Loucy (cell line): ENCODE results near the gene SCYL1.
A peak's percentile ranks its signal among the peaks of the same experiment; 100 is the strongest.

Experiments
- H2AFZ ChIP-seq: fragments of 200-600 bp; sonication (generic); 2 replicates; pipeline ENCODE4 v1.6.0; 2016; ENCODE audit warnings: antibody characterized with exemption, mild to moderate bottlenecking, low read length, moderate library complexity
- H3F3A ChIP-seq: fragments of 200-600 bp; 2 replicates; pipeline ENCODE4 v1.6.0; 2016; ENCODE audit warnings: antibody characterized with exemption, low read depth, mild to moderate bottlenecking
- H3K27me3 ChIP-seq: fragments of 200-600 bp; sonication (generic); 2 replicates; pipeline ENCODE4 v1.6.1; 2014; ENCODE audit warnings: low read length, mild to moderate bottlenecking; ENCODE audit not compliant: insufficient read depth, poor library complexity, severe bottlenecking
- H3K36me3 ChIP-seq: fragments of 200-600 bp; sonication (generic); 2 replicates; pipeline ENCODE4 v1.6.1; 2016; ENCODE audit warnings: low read length; ENCODE audit not compliant: insufficient read depth
- H3K4me1 ChIP-seq: fragments of 200-600 bp; sonication (generic); 2 replicates; pipeline ENCODE4 v1.5.1; 2014; ENCODE audit warnings: low read length, mild to moderate bottlenecking; ENCODE audit not compliant: insufficient read depth, poor library complexity, severe bottlenecking
- H3K4me2 ChIP-seq: fragments of 200-600 bp; sonication (generic); 2 replicates; pipeline ENCODE4 v1.6.0; 2014; ENCODE audit warnings: antibody characterized with exemption, low read length, low read depth, mild to moderate bottlenecking; ENCODE audit not compliant: poor library complexity, severe bottlenecking
- H3K4me3 ChIP-seq: fragments of 200-600 bp; sonication (generic); 2 replicates; pipeline ENCODE4 v1.5.1; 2014; ENCODE audit warnings: low read length, mild to moderate bottlenecking, mixed read lengths; ENCODE audit not compliant: poor library complexity, severe bottlenecking
- H3K79me2 ChIP-seq: fragments of 200-600 bp; sonication (generic); 2 replicates; pipeline ENCODE4 v1.6.1; 2014; ENCODE audit warnings: low read length; ENCODE audit not compliant: insufficient read depth
- H3K9ac ChIP-seq: fragments of 200-600 bp; sonication (generic); 2 replicates; pipeline ENCODE4 v1.6.0; 2014; ENCODE audit warnings: mild to moderate bottlenecking, low read depth, low read length, moderate library complexity; ENCODE audit not compliant: poor library complexity, severe bottlenecking
- H3K9me2 ChIP-seq: fragments of 200-600 bp; sonication (generic); replicated peaks from 2 replicates; pipeline ENCODE4 v1.6.1; 2016; ENCODE audit warnings: low read depth, low read length, mixed read lengths
- H3K9me3 ChIP-seq: fragments of 200-600 bp; sonication (generic); 2 replicates; pipeline ENCODE4 v1.6.1; 2014; ENCODE audit warnings: mild to moderate bottlenecking, antibody characterized with exemption, low read length, low read depth; ENCODE audit not compliant: insufficient read depth
- H4K20me1 ChIP-seq: fragments of 200-600 bp; sonication (generic); 2 replicates; pipeline ENCODE4 v1.6.0; 2014; ENCODE audit warnings: antibody characterized with exemption, low read length, mild to moderate bottlenecking; ENCODE audit not compliant: insufficient read depth, poor library complexity, severe bottlenecking
- CTCF ChIP-seq: fragments of 200-600 bp; sonication (generic); conservative IDR thresholded peaks from 2 replicates; pipeline ENCODE4 v1.5.1; 2014; ENCODE audit warnings: mild to moderate bottlenecking, antibody characterized with exemption, low read length
- EZH2phosphoT487 ChIP-seq: fragments of 200-600 bp; IDR thresholded peaks from 2 replicates; pipeline ENCODE4 v1.6.1; 2018; ENCODE audit warnings: antibody characterized with exemption, mild to moderate bottlenecking, moderate library complexity, borderline replicate concordance

SCYL1 gene

GRCh38 chr11:65478388-65479183, 46.3 kb upstream of the SCYL1 start:
- Histone ChIP-seq H3K79me2 (peaks cover 33% of the 10 kb centered on the region), H3K4me1 (peaks cover 9% of the 10 kb centered on the region), H3K9me3 (no peaks in the 10 kb centered on the region), H2AFZ (no peak overlapping the region), H3K9me2 (no peaks in the 10 kb centered on the region), H3K4me2 (no peak overlapping the region), H3K27me3 (no peaks in the 10 kb centered on the region), H3K4me3 (no peak overlapping the region), H3F3A (no peaks in the 10 kb centered on the region), H3K9ac (peak overlapping the region; percentile 91), H3K36me3 (no peaks in the 10 kb centered on the region), H4K20me1 (no peaks in the 10 kb centered on the region)
- TF ChIP-seq CTCF (no peak), EZH2phosphoT487 (no peak)

GRCh38 chr11:65479184-65480145, 45.4 kb upstream of the SCYL1 start:
- H3K4me1 ChIP-seq: peaks cover 9% of the 10 kb centered on the region
- H3K9me3 ChIP-seq: no peaks in the 10 kb centered on the region
- H3K9me2 ChIP-seq: no peaks in the 10 kb centered on the region
- H3K4me3 ChIP-seq: no peak overlapping the region
- peaks cover 33% of the 10 kb centered on the region for H3K79me2 ChIP-seq
- H3F3A ChIP-seq: no peaks in the 10 kb centered on the region
- H3K4me2 ChIP-seq: no peak overlapping the region
- H3K36me3 ChIP-seq: no peaks in the 10 kb centered on the region
- H4K20me1 ChIP-seq: no peaks in the 10 kb centered on the region
- no peaks in the 10 kb centered on the region for H3K27me3 ChIP-seq
- TF ChIP-seq CTCF (peak; percentile 42), EZH2phosphoT487 (no peak)
- peak overlapping the region; percentile 27; the same call in 1 of the 2 replicates for H2AFZ ChIP-seq
- no peak overlapping the region for H3K9ac ChIP-seq

- Histone ChIP-seq H3K4me1 (peaks cover 10% of the 10 kb centered on the region), H3K9me2 (no peaks in the 10 kb centered on the region)
Observed at GRCh38 chr11:65482306-65482850, 42.5 kb upstream of the SCYL1 start.

More at GRCh38 chr11:65482306-65482850, 42.5 kb upstream of the SCYL1 start:
- TF ChIP-seq EZH2phosphoT487: no peak
- no peak for TF ChIP-seq CTCF
- Histone ChIP-seq H3K9me3 (no peaks in the 10 kb centered on the region), H3K36me3 (no peaks in the 10 kb centered on the region), H3K27me3 (no peaks in the 10 kb centered on the region), H4K20me1 (no peaks in the 10 kb centered on the region), H2AFZ (no peak overlapping the region), H3F3A (no peaks in the 10 kb centered on the region), H3K9ac (no peak overlapping the region), H3K4me3 (no peak overlapping the region), H3K79me2 (peaks cover 9% of the 10 kb centered on the region; the same call in 1 of the 2 replicates), H3K4me2 (no peak overlapping the region)
